ENCODE data around the gene CLRN3.
A peak's percentile ranks its signal among the peaks of the same experiment; 100 is the strongest.

Gene CLRN3

DNA sequence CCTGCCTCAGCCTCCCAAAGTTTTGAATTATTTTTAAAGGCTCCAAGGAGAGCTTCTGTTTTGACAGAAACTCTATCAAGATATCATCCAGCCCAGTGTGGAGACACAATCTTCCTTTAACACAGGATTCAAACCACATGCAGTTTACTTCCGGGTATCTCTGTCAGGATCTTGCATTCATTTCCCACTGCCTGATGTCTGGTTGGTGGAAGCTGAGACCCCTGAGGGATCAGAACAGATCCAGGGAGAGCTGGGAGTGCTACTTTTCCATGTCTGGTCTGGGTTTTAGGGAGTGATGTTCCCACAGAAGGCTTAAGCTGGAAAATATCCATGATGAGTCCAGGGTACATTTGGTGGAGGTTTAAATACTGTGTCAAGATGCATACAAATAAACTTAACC lies 30.9 kb upstream of the CLRN3 start:
- H3K27ac ChIP-seq = peak overlapping the region; percentile 95
- no peak for DNase-seq (ENCODE audit: low spot score)
- ChIA-PET POLR2A (ENCODE audit: low non-redundant PET) (no interaction called here), CTCF (interaction anchor here (0.7 to 3.2 kb wide), 4 partner anchors 17 to 88 kb away, joined by 4 to 8 read pairs (median 6); partner anchors contain the start of gene PTPRE)
- TF ChIP-seq, protein P1, sequence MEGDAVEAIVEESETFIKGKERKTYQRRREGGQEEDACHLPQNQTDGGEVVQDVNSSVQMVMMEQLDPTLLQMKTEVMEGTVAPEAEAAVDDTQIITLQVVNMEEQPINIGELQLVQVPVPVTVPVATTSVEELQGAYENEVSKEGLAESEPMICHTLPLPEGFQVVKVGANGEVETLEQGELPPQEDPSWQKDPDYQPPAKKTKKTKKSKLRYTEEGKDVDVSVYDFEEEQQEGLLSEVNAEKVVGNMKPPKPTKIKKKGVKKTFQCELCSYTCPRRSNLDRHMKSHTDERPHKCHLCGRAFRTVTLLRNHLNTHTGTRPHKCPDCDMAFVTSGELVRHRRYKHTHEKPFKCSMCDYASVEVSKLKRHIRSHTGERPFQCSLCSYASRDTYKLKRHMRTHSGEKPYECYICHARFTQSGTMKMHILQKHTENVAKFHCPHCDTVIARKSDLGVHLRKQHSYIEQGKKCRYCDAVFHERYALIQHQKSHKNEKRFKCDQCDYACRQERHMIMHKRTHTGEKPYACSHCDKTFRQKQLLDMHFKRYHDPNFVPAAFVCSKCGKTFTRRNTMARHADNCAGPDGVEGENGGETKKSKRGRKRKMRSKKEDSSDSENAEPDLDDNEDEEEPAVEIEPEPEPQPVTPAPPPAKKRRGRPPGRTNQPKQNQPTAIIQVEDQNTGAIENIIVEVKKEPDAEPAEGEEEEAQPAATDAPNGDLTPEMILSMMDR (conservative IDR thresholded peaks at IDR 0.05; ENCODE audit: low read depth) = no peak

DNA sequence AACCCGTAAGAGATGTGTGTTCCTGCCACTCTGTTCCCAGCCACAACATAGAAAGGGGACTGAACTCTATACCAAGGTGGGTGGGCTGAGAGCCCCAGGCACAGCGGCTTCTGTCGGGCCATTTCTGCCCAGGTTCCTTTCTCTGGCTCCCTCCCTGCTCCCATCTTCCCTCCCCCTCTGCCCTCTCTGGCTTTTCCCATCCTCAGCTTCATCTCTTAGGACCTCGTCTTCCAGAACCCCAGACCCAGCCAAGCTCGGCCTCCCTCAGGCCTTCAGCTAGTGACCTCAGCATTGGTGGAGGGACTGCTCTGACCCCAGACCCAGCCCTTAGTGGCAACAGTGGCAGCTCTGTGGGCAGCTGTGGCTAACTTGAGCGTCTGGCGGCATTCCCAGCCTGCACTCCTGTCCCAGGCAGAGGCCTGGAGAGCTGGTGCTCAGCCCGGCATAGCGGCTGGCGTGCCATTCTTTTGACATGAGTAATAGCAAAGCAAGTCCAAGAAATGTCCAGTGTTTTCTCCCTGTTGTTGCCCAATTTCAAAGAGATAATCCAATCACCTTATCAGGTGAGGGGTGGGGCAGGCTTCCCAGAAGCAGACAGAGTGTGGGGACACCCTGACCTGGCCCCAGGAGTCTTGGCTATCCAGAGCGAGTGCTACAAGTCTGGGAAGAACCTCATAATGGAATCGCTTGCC lies 30.1 kb upstream of the CLRN3 start:
- peak overlapping the region; percentile 95 for H3K27ac ChIP-seq
- ChIA-PET CTCF (interaction anchor here (0.9 to 5.4 kb wide), 4 partner anchors 16 to 146 kb away, joined by 3 to 18 read pairs (median 6); partner anchors contain the start of gene PTPRE), POLR2A (ENCODE audit: low non-redundant PET) (no interaction called here)
- TF ChIP-seq, protein P1 (conservative IDR thresholded peaks at IDR 0.05; ENCODE audit: low read depth) = no peak
- peak; percentile 93 for DNase-seq (ENCODE audit: low spot score)

DNA sequence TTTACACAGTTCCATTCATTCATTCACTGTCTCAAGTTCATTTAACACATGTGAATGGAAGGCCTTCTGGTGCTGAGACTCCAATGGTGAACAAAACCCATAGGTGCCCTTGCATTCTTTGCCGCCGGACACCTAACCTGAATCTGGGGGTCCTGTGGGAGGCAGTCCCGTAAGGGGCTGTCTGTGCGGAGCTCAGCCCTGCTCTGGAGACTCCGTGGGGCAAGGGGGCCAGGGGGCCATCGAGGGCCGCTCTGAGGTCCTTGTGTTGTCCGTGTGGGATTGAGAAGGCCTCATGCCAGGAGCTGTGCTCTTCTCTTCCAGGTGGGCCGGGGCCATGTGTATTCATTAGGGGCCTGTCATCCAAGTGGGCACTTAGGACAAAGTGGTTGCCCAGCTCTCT lies 29.5 kb upstream of the CLRN3 start:
- POLR2A ChIA-PET (ENCODE audit: low non-redundant PET) = no interaction called here
- CTCF ChIA-PET = interaction anchor here (0.9 to 5.4 kb wide), 3 partner anchors 15 to 147 kb away, joined by 3 to 18 read pairs (median 5); partner anchors contain the start of gene PTPRE
- H3K27ac ChIP-seq = peak overlapping the region; percentile 95
- no peak for DNase-seq (ENCODE audit: low spot score)
- TF ChIP-seq, protein P1 (conservative IDR thresholded peaks at IDR 0.05; ENCODE audit: low read depth) = no peak

DNA sequence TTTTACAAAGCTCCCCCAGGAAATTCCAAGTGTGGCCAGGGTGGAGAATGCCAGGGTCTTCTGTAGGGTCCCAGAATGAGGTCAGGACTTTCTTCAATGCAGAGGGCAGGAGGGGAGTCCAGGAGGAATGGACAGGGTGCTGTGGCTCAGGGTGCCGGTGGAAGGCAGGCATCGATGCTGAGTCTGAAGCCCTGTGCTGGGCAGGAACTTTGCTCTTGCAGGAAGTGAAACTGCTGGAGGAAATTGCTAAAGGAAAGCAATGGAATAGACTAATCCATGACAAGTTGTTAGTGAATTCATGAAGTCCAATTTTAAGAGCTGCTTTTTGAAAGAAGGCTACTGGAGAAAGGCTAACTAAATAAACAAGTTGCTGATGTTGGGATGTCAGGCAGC lies 29.0 kb upstream of the CLRN3 start:
- ChIA-PET POLR2A (ENCODE audit: low non-redundant PET) (no interaction called here), CTCF (interaction anchor here (0.5 to 5.4 kb wide), 5 partner anchors 15 to 779 kb away, joined by 3 to 18 read pairs (median 5); partner anchors contain the start of gene PTPRE)

DNA sequence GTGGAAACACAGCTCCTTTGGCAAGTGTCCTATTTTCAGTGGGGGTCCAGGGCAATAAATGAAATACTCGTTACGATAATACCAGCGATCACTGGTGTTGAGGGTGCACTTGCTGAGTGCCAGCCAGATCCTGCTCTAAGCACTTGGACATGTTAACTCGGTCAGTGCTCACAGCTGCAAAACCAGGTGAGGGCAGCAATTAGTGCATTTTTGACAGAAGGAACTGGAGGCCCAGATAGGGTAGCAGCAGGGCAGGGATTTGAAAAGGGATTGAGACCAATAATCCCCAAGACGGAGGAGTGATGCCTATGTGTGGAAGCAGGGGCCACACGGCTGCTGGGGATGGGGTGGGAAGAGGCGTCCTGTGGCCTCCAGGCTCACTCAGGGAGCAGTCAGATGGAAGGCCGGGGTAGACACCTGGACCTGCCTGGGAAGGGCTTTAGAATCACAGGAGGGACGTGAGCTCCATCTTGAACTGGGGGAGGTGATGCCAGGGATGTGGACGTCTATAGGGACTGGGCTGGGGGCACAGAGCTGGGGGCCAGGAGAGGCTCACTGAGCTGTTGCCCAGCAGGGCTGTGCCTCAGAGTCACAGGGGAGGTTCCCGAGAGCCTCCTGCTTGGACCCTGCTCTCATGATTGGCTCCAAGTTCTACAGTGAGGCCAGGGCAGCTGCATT lies 28.5 kb upstream of the CLRN3 start:
- no peak for DNase-seq (ENCODE audit: low spot score)
- peak overlapping the region; percentile 95 for H3K27ac ChIP-seq
- POLR2A ChIA-PET (ENCODE audit: low non-redundant PET) = no interaction called here
- TF ChIP-seq, protein P1 (conservative IDR thresholded peaks at IDR 0.05; ENCODE audit: low read depth) = no peak
- CTCF ChIA-PET = interaction anchor here (0.5 to 5.4 kb wide), 3 partner anchors 90 to 779 kb away, joined by 3 to 18 read pairs (median 6); no protein-coding TSS in a partner anchor

More for the DNA sequence above, 29.0 kb upstream of the CLRN3 start:
- no peak for DNase-seq (ENCODE audit: low spot score)
- peak overlapping the region; percentile 95 for H3K27ac ChIP-seq
- TF ChIP-seq, protein P1 (conservative IDR thresholded peaks at IDR 0.05; ENCODE audit: low read depth) = no peak

DNA sequence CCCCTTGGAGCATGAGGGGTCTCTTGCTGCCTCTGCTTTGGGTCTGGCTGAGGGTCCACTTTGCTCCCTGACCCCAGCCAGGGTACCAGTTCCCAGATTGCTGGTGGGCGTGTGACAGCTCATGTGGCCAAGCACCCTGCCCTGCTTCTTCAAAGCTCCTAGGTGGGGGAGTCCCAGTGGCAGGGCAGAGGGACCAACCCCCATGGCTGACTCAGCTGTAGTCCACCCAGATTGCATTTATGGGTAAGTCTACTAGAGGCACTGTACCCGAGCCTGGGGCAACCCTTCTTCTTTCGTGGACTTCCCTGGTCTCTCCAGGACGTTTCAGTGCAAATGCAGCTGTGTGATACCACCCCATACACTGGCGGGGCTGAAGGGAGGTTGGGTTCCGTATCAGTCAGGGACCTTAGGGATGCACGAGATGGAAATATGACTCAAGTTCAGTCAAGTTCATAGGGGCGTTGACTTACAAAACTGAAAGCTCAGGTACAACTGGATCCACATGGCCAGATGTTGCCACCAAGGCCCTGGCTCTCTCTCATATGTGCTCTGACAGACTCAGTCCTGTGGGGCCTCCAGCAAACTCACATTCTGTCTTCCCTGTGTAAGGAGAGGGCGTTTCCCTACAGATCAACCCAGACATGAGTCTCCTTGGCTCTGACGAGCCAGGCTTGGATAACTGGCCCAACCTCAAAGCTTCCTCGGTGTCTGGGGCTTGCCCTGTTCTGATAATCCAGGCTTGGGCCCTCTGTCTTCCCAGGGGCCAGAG lies 27.7 kb upstream of the CLRN3 start:
- POLR2A ChIA-PET (ENCODE audit: low non-redundant PET) = no interaction called here
- TF ChIP-seq, protein P1 (conservative IDR thresholded peaks at IDR 0.05; ENCODE audit: low read depth) = no peak
- CTCF ChIA-PET = interaction anchor here (0.8 to 5.4 kb wide), 2 partner anchors 91 to 115 kb away, joined by 3 to 18 read pairs; no protein-coding TSS in a partner anchor
- DNase-seq (ENCODE audit: low spot score) = no peak
- H3K27ac ChIP-seq = peak overlapping the region; percentile 95

Measured in RWPE1 (cell line).